ENCODE results near the gene REEP6. TPM values are rescaled to one million over a fixed set of nuclear protein-coding genes. Genes with fewer than 3 reads are reported as not detected.

Gene REEP6
- total RNA-seq, 1 experiment from 2014 or later, result 10.5 TPM

GRCh38 chr19:1513499-1514294 is 22.7 kb downstream of the REEP6 start:
- H4K5ac ChIP-seq (ENCODE audit: insufficient read length, low read depth, low read length), result no peak overlapping the region
- no peak overlapping the region for H2AK5ac ChIP-seq (ENCODE audit: insufficient read length, low read length)
- H3K9ac ChIP-seq (ENCODE audit: extremely low read depth, insufficient read length, low read length), result no peak overlapping the region
- no peak overlapping the region for H3K18ac ChIP-seq (ENCODE audit: insufficient read length, low read depth, low read length)
- no peaks in the 10 kb centered on the region for H3K79me1 ChIP-seq (ENCODE audit: insufficient read depth, low read depth, low read length, poor library complexity, severe bottlenecking)
- no peak overlapping the region for H2BK12ac ChIP-seq (ENCODE audit: insufficient read length, low read depth, low read length)
- H2BK120ac ChIP-seq (ENCODE audit: low read depth, low read length, poor library complexity, severe bottlenecking), result no peak overlapping the region
- no peak overlapping the region for H3K4ac ChIP-seq (ENCODE audit: low read depth, low read length)
- H2BK5ac ChIP-seq (ENCODE audit: insufficient read length, low read length), result no peak overlapping the region
- peak; percentile 80 for TF ChIP-seq CTCF (conservative IDR thresholded peaks at IDR 0.05)
- Mint-ChIP-seq H3K27ac (no peak overlapping the region), H3K36me3 (ENCODE audit: insufficient read depth in 1 of 3, low read depth in 3 of 3) (no peaks in the 10 kb centered on the region), H3K4me1 (peaks cover 13 to 14% of the 10 kb centered on the region in 2 experiments), H3K27me3 (ENCODE audit: low read depth) (peaks cover 78% of the 10 kb centered on the region), H3K4me3 (peak overlapping the region in 1 of 2 experiments; percentile 51; a peak in 1 of 5 replicates), H3K9me3 (peaks cover 0 to 10% of the 10 kb centered on the region in 2 experiments; a peak in 1 of 5 replicates)
- H3K4me2 ChIP-seq (ENCODE audit: insufficient read depth, insufficient read length, low read length), result no peak overlapping the region
- H3K27ac ChIP-seq (ENCODE audit: insufficient read length, low read depth, low read length), result no peak overlapping the region
- H4K91ac ChIP-seq (ENCODE audit: insufficient read length, low read depth, low read length), result no peak overlapping the region
- H2BK15ac ChIP-seq (ENCODE audit: low read depth, low read length), result no peak overlapping the region
- no peaks in the 10 kb centered on the region for H3K23me2 ChIP-seq (ENCODE audit: insufficient read length, low read depth, low read length, poor library complexity, severe bottlenecking)
- no peak overlapping the region for H3K14ac ChIP-seq (ENCODE audit: insufficient read depth, low read length)
- no peak overlapping the region for H3K23ac ChIP-seq (ENCODE audit: insufficient read length, low read depth, low read length)
- no peaks in the 10 kb centered on the region for H3K4me1 ChIP-seq (ENCODE audit: insufficient read depth, low read length)
- no CpG with 5 or more reads among the region's 52 CpGs for WGBS (ENCODE audit: extremely low coverage, insufficient read length, low lambda C conversion rate)
- H2BK20ac ChIP-seq (ENCODE audit: low read depth, low read length, poor library complexity, severe bottlenecking), result no peak overlapping the region
- peak; percentile 56 for DNase-seq
- no peak overlapping the region for H4K8ac ChIP-seq (replicated peaks; ENCODE audit: insufficient read length, low read depth, low read length)
- H2AFZ ChIP-seq (ENCODE audit: low read length), result no peak overlapping the region
- H3K56ac ChIP-seq (ENCODE audit: insufficient read length, low read depth, low read length), result no peak overlapping the region
- H3K9me3 ChIP-seq (ENCODE audit: control insufficient read depth, low read depth, low read length), result no peaks in the 10 kb centered on the region
- no peaks in the 10 kb centered on the region for H3K79me2 ChIP-seq (ENCODE audit: insufficient read depth, low read length)
- H3T11ph ChIP-seq (ENCODE audit: low read length), result no peak overlapping the region
- no peaks in the 10 kb centered on the region for H3K27me3 ChIP-seq (ENCODE audit: insufficient read depth, low read length)
- H4K20me1 ChIP-seq (ENCODE audit: control insufficient read depth, insufficient read depth, insufficient read length), result no peaks in the 10 kb centered on the region
